Islet of Langerhans (tissue), 1 donor: Measurements from ENCODE around the gene TPRG1.
"Not testable (repeated sequence)": the region's sequence is repeated elsewhere in the genome, so short reads cannot be mapped to it uniquely, and the experiment has no call there.

Source experiments
- FAIRE-seq: peaks from one replicate; lab custom pipeline; 2011; peaks lifted over from hg19 to GRCh38; lab: Jason Lieb, UNC

Gene TPRG1

DNA sequence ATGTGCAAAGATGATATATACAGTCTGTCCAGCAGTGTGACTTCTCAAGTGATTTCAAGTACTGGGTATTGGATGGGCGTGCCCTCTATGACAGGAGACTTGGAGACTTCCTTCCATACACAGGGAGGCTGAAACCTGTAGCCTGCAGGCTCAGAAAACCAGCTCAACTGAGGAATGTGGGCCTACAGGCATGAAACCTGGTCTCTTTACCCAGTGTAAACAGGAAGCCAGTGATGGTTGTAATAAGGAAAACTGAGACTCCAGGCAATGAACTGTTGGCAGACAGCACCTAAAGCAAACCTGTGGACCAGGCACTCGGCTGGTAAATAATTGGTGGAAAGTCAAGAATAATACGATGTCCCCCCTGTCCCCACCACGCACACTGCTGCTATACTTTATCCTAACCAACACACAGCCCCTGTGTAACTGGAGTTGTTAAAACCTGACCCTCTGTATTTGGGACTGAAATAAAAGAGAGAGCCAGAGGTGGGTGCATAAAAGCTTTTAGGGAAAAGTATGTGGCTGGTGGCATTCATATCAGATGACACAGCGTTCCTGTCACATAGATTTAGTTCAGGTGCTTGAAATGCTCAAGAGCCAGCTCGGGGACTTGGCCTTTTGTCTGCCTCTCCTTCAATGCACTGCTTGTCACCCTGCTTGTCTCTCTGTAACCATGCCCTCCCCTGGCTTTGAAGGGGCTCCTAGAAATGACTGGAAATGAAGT lies 144.7 kb downstream of the TPRG1 start:
- no peak for FAIRE-seq

- no peak for FAIRE-seq
Observed at GRCh38 chr3:189317911-189318310, 146.1 kb downstream of the TPRG1 start.

GRCh38 chr3:189320511-189320910 lies 148.7 kb downstream of the TPRG1 start:
- no peak for FAIRE-seq

DNA sequence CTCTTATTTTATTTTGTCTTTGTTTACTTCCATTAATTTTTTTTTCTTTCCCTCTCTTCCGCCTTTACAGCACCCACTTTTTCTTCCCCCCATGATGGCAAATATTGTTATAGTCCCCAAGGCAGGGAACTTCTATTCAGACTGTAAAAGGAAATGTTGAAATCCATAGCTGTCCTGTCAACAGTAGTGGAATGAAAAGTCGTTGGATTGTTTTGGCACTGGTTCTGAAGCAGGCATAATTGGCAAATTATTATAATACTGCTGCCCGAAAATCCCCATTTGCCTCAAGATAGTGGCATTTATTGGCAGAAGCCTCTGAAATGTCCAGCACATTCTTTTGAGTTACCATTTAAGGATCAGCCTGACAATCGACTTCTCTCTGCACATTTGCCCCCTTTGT lies 150.6 kb downstream of the TPRG1 start:
- no peak for FAIRE-seq

DNA sequence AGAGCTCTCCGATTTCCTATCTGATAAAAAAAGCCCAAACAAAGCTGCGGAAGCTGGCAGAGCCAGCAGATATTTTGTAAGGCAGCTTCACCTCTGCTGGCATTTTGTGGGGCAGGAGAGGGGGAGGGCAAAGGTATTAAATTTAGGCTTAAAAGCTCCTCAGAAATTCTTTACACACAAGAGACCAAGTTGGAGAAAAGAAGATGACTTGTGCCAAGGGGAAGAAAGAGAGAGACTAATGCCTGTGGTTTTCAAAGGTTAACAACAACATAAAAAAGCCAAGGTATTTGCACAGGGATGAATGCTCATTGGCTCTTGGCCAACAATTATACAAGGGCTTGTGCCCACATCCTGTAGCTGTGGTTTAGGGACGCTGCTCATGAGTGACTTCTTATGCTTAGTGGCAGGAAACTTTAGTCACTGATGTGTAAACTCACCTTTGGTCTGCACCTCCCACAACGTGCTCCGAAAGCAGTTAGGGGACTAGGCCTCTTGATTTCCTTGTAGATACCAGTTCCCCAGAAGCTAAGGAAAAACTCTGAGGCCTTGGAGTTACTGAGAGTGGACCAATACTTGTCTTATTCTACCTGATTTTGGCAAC lies 152.9 kb downstream of the TPRG1 start:
- no peak for FAIRE-seq

DNA sequence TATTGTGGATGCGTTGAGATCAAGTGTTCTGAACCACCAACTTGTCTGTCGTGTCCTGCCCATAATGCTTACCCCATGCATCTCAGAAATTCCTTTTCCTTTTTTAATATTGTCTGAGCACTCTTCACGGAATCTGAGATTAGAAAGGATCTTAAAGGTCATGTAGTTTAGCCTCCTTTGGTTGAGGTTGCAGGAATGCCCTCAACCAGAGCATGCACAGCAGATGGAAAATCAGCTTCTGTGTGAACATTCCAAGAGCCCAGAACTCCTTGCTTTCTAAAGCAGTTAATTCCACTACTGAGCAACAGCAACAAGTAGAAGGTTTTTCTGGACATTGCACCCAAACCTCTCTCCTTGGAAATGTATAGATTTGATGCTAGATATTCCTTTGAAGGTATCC lies 153.7 kb downstream of the TPRG1 start:
- no peak for FAIRE-seq

- not testable (repeated sequence) for FAIRE-seq
Observed at GRCh38 chr3:189329630-189330029, 157.9 kb downstream of the TPRG1 start.

GRCh38 chr3:189330066-189330465 lies 158.3 kb downstream of the TPRG1 start:
- FAIRE-seq: no peak

- FAIRE-seq: no peak
Observed at GRCh38 chr3:189331002-189331418, 159.2 kb downstream of the TPRG1 start.

DNA sequence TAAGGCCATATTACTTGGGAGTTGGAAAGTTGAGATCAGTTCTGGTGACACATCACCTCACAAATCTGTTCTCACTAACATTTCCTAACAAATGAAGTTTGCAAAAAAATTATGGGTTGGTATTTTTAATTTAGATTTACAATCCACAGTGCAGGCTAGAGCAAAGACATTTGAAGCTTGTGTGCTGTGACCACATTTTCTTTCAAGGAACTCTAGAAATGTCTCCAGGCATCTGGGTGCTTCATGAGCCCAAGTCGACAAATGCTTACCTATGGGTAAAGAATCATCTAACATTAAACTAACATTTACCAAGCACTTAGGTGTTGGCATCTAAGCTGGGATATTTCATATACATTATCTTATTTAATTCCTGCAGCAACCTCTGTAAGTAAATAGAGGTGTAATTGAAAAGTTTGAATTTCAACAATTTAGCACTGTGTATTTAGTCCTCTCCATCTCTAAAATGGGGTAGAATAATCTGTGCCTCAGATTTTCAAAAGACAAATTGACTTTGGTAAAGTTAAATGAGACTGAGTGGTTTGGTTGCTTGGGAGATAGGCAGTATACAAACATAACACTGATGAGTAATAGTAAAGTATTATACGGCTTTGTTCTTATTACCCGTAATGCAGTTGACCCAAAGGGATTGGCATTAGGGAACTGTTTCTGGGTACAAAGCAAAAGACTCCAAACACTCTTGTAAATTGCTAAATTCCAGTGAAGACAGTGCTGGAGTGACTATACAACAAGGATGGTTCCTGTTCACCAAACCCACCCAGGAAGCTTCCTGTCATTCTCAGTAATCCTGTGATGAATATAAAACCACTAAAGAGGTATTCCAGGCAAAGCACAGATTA lies 162.5 kb downstream of the TPRG1 start:
- no peak for FAIRE-seq

DNA sequence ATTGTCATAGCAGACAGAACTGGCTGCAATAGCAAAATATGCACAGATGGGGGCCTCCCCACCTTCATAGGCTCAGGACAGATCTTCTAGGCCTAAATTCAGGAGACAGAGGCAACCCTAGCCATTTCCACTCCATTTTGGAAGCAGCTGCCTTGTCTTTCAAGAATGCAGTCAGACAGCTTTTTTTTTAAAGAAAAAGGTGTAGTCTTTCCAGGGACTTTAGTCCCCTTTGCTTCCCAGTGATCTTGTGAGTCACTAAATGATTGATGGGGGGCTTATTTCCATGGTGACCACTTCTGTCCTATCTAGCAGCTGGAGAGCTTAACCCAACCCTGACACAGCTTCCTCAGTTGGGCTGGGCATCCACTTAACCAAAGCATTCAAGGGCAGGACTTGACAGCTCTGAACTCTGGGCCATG lies 165.9 kb downstream of the TPRG1 start:
- FAIRE-seq: no peak

- FAIRE-seq: no peak
Observed at GRCh38 chr3:189338366-189338765, 166.6 kb downstream of the TPRG1 start.

GRCh38 chr3:189339996-189340395 lies 168.2 kb downstream of the TPRG1 start:
- FAIRE-seq: no peak

DNA sequence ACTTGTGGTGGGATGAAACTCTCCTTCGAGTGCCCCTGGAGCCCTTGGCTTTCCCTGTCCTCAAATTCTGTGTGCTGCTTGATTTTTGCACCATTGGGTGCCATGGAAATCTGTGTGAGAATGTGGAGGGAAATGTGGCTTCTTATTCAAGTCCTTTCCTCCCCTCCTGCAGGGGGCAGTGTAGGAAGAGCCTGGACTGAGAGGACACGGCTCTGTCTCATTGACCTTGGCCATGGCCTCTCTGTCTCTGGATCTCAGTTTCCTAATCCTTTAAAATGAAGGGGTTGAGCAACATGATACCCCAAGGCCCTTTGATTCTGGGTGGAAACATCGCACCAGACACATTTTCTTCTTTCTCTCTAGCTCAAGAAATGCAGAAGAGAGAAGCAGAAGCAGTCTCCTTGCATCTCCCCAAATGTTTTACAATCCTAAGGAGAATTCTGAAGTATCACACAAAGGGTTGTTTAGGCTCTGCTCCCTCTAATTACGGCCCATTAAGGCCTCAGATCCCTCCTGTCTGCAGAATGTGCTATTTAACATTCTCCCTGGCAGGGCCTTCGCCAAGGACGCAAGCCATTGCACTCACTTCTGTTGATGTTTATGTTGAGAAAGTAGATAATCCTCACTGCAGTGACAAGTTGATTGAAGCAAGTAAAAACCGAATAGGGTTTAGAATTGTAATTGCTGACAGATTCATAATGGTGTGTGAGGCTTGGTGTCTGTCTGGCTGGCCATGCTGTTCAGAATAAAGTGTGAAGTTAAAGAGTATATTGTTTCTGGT lies 169.1 kb downstream of the TPRG1 start:
- FAIRE-seq: no peak

GRCh38 chr3:189342811-189343210 lies 171.0 kb downstream of the TPRG1 start:
- FAIRE-seq: no peak

DNA sequence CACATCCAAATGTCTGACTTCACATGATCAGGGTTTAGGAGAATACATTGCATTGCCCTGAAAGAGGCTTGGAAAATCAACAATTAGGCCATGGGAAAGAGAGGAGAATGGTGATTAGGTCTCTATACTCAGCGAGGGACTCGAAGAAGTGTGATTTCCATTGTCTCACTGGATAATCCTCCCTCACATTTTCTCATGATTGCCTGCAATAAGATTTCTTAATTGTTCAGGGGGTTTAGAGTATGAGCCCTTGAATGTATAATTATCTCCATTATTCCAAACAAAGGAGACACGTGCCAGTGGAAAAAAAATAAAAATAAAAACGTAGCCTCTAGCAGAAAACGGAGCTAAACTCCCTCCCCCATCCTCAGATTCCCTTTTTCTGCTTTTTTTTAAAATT lies 173.2 kb downstream of the TPRG1 start:
- FAIRE-seq: no peak

DNA sequence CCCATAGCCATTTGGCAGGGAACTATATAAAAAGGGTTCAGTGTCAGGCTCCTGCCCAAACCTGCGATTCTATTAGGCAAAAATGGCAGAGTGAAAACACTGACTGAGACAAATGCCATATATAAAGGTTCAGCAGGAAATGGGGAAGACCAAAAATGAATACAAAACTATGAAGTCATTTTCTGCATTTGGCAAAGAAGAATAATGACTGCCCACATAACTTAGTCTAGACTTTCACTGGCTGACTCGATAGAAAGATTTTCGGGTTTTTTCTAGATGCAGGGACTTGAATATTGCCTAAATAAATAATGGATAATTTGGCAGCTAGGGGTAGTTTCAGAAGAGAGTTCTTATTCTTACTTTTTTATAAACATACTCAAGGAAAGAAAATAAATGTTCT lies 178.0 kb downstream of the TPRG1 start:
- no peak for FAIRE-seq

GRCh38 chr3:189353318-189353965 lies 181.7 kb downstream of the TPRG1 start:
- no peak for FAIRE-seq

DNA sequence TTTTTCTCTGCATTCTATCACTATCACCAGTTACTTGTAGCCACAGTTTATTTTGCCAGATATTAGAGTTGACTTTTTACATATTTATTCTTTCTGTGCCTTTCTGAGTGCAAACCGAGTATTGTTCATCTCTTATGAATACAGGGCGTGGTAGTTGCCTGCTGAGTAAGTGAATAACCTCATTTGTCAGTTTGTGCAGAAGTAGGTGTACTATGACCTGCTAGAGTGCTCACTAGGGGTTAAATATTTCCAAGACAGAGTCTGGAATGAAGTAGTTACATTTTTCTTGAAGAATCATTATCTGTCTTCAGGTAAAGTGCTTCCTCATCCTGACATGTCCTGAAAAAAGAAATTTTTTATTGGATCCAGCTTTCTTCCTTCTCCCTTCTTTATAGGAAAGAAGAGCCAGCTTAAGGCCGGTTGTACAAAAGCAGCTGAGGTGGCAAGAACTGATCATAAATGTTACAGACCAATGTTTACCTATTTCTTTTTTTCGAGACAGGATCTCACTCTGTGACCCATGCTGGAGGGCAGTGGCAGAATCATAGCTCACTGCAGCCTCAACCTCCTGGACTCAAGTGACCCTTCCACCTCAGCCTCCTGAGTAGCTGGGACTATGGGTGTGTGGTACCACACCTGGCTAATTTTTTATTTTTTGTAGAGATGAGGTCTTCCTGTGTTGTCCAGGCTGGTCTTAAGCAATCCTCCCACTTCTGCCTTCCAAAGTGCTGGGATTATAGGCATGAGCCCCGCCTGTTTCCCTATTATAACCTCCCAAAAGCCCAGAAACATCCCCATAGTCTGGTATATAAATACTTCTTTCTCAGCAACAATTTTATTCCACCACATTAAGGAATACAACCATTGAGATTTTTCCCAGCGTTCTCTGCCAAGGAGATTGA lies 182.5 kb downstream of the TPRG1 start:
- no peak for FAIRE-seq

GRCh38 chr3:189355115-189355480 lies 183.3 kb downstream of the TPRG1 start:
- FAIRE-seq: no peak
